Measurements from ENCODE around the gene FBXW11. TPM values are rescaled to one million over a fixed set of nuclear protein-coding genes. Genes with fewer than 3 reads are reported as not detected.

Gene FBXW11
- total RNA-seq, 2 experiments from 2014 or later, result 47.2 to 47.4 TPM

GRCh38 chr5:171830686-171831085 is 175.8 kb downstream of the FBXW11 start:
- no peak overlapping the region for H3K4me3 Mint-ChIP-seq

GRCh38 chr5:171827162-171827561 is 179.3 kb downstream of the FBXW11 start:
- H3K9me3 Mint-ChIP-seq, result peaks cover 13% of the 10 kb centered on the region
- CTCF ChIA-PET, result no interaction called here
- H3K4me1 Mint-ChIP-seq (ENCODE audit: low read depth), result no peaks in the 10 kb centered on the region
- POLR2A ChIA-PET, result no interaction called here
- DNase-seq, result no peak
- intact Hi-C loops (cut with micrococcal nuclease), result no loop called here
- H3K27ac Mint-ChIP-seq, result no peak overlapping the region
- no peaks in the 10 kb centered on the region for H3K36me3 Mint-ChIP-seq
- no peaks in the 10 kb centered on the region for H3K27me3 Mint-ChIP-seq
- H3K4me3 Mint-ChIP-seq, result no peak overlapping the region

More at GRCh38 chr5:171830686-171831085, 175.8 kb downstream of the FBXW11 start:
- H3K9me3 Mint-ChIP-seq, result peaks cover 23% of the 10 kb centered on the region
- H3K36me3 Mint-ChIP-seq, result peaks cover 11% of the 10 kb centered on the region
- no peak for DNase-seq
- H3K4me1 Mint-ChIP-seq (ENCODE audit: low read depth), result no peaks in the 10 kb centered on the region
- no peak overlapping the region for H3K27ac Mint-ChIP-seq
- no peaks in the 10 kb centered on the region for H3K27me3 Mint-ChIP-seq
- intact Hi-C loops (cut with micrococcal nuclease), result no loop called here
- ChIA-PET POLR2A (no interaction called here), CTCF (no interaction called here)

GRCh38 chr5:171826132-171826531 is 180.3 kb downstream of the FBXW11 start:
- Mint-ChIP-seq H3K9me3 (peaks cover 5% of the 10 kb centered on the region), H3K27ac (no peak overlapping the region), H3K36me3 (no peaks in the 10 kb centered on the region), H3K4me3 (no peak overlapping the region), H3K27me3 (no peaks in the 10 kb centered on the region), H3K4me1 (ENCODE audit: low read depth) (no peaks in the 10 kb centered on the region)
- no peak for DNase-seq
- ChIA-PET POLR2A (no interaction called here), CTCF (no interaction called here)
- intact Hi-C loops (cut with micrococcal nuclease), result no loop called here

GRCh38 chr5:171825051-171825450 is 181.4 kb downstream of the FBXW11 start:
- intact Hi-C loops (cut with micrococcal nuclease), result no loop called here
- Mint-ChIP-seq H3K4me1 (ENCODE audit: low read depth) (no peaks in the 10 kb centered on the region), H3K9me3 (peaks cover 2% of the 10 kb centered on the region), H3K36me3 (no peaks in the 10 kb centered on the region), H3K27ac (no peak overlapping the region), H3K4me3 (no peak overlapping the region), H3K27me3 (no peaks in the 10 kb centered on the region)
- CTCF ChIA-PET, result no interaction called here
- POLR2A ChIA-PET, result no interaction called here
- DNase-seq, result no peak

GRCh38 chr5:171823269-171823668 is 183.2 kb downstream of the FBXW11 start:
- Mint-ChIP-seq H3K27me3 (peaks cover 2% of the 10 kb centered on the region), H3K4me3 (no peak overlapping the region), H3K36me3 (no peaks in the 10 kb centered on the region), H3K27ac (no peak overlapping the region), H3K9me3 (no peaks in the 10 kb centered on the region), H3K4me1 (ENCODE audit: low read depth) (no peaks in the 10 kb centered on the region)
- no peak for DNase-seq
- ChIA-PET CTCF (interaction anchor here (0.9 to 1.0 kb wide), 3 partner anchors 16 to 218 kb away, joined by 3 to 4 read pairs (median 3); no protein-coding TSS in a partner anchor), POLR2A (no interaction called here)
- intact Hi-C loops (cut with micrococcal nuclease), result no loop called here

GRCh38 chr5:171821286-171821685 is 185.2 kb downstream of the FBXW11 start:
- CTCF ChIA-PET, result no interaction called here
- intact Hi-C loops (cut with micrococcal nuclease), result no loop called here
- Mint-ChIP-seq H3K27me3 (peaks cover 4% of the 10 kb centered on the region), H3K4me3 (no peak overlapping the region), H3K27ac (no peak overlapping the region), H3K9me3 (no peaks in the 10 kb centered on the region), H3K4me1 (ENCODE audit: low read depth) (no peaks in the 10 kb centered on the region), H3K36me3 (no peaks in the 10 kb centered on the region)
- DNase-seq, result no peak
- POLR2A ChIA-PET, result no interaction called here

- intact Hi-C loops (cut with micrococcal nuclease), result no loop called here
- no peaks in the 10 kb centered on the region for H3K4me1 Mint-ChIP-seq (ENCODE audit: low read depth)
- POLR2A ChIA-PET, result no interaction called here
- CTCF ChIA-PET, result no interaction called here
- no peak overlapping the region for H3K27ac Mint-ChIP-seq
- DNase-seq, result no peak
- no peaks in the 10 kb centered on the region for H3K9me3 Mint-ChIP-seq
- peaks cover 4% of the 10 kb centered on the region for H3K27me3 Mint-ChIP-seq
- H3K36me3 Mint-ChIP-seq, result no peaks in the 10 kb centered on the region
- no peak overlapping the region for H3K4me3 Mint-ChIP-seq
Measured at GRCh38 chr5:171820561-171820960, 185.9 kb downstream of the FBXW11 start.

GRCh38 chr5:171816666-171817065 is 189.8 kb downstream of the FBXW11 start:
- ChIA-PET POLR2A (no interaction called here), CTCF (no interaction called here)
- peaks cover 3% of the 10 kb centered on the region for H3K9me3 Mint-ChIP-seq
- DNase-seq, result no peak
- intact Hi-C loops (cut with micrococcal nuclease), result no loop called here
- no peak overlapping the region for H3K27ac Mint-ChIP-seq
- H3K4me3 Mint-ChIP-seq, result no peak overlapping the region
- H3K36me3 Mint-ChIP-seq, result peaks cover 2% of the 10 kb centered on the region
- H3K4me1 Mint-ChIP-seq (ENCODE audit: low read depth), result no peaks in the 10 kb centered on the region
- H3K27me3 Mint-ChIP-seq, result peaks cover 4% of the 10 kb centered on the region

- intact Hi-C loops (cut with micrococcal nuclease), result no loop called here
- Mint-ChIP-seq H3K36me3 (peaks cover 2% of the 10 kb centered on the region), H3K27me3 (peaks cover 2% of the 10 kb centered on the region), H3K4me1 (ENCODE audit: low read depth) (no peaks in the 10 kb centered on the region), H3K27ac (no peak overlapping the region), H3K9me3 (peaks cover 10% of the 10 kb centered on the region), H3K4me3 (no peak overlapping the region)
- no peak for DNase-seq
- ChIA-PET CTCF (no interaction called here), POLR2A (no interaction called here)
Measured at GRCh38 chr5:171813813-171814490, 192.5 kb downstream of the FBXW11 start.

- H3K4me1 Mint-ChIP-seq (ENCODE audit: low read depth), result no peaks in the 10 kb centered on the region
- no peak overlapping the region for H3K4me3 Mint-ChIP-seq
- peaks cover 10% of the 10 kb centered on the region for H3K9me3 Mint-ChIP-seq
- POLR2A ChIA-PET, result no interaction called here
- peaks cover 4% of the 10 kb centered on the region for H3K27me3 Mint-ChIP-seq
- peaks cover 2% of the 10 kb centered on the region for H3K36me3 Mint-ChIP-seq
- CTCF ChIA-PET, result no interaction called here
- H3K27ac Mint-ChIP-seq, result no peak overlapping the region
- no peak for DNase-seq
- intact Hi-C loops (cut with micrococcal nuclease), result no loop called here
Measured at GRCh38 chr5:171813270-171813669, 193.2 kb downstream of the FBXW11 start.

Other genes starting within 250 kb of the FBXW11 start
- gene SMIM23, start 220.8 kb downstream of the FBXW11 start, total RNA-seq, result not detected
- 100 to 1,000 TPM in 1 of 2 experiments, 10 to 100 TPM in 1; 98.2 to 104 TPM for gene STK10, start 181.6 kb upstream of the FBXW11 start, total RNA-seq
- not detected for gene EFCAB9, start 187.5 kb upstream of the FBXW11 start, total RNA-seq